ENCODE data around the gene RNF217.

DNA sequence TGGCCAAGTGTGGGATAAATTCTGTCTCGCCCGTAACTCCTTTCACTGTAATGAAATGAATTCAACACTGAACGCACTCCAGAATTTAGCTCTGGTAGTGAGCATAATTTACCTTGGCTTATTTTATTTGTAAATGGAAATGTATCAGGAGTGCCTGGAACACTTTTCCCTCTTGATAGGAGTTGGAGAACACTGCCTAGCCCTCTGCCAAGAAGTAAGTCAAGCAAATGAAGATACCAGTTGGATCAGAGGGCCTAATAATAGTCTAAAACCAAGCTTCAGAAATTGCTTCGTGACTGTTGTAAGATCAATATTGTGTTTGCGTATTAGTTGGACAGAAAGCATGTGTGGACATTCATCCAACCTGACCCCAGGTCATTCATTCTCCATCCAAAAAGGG, 126.7 kb downstream of the RNF217 start:
- TF ChIP-seq, protein P1, sequence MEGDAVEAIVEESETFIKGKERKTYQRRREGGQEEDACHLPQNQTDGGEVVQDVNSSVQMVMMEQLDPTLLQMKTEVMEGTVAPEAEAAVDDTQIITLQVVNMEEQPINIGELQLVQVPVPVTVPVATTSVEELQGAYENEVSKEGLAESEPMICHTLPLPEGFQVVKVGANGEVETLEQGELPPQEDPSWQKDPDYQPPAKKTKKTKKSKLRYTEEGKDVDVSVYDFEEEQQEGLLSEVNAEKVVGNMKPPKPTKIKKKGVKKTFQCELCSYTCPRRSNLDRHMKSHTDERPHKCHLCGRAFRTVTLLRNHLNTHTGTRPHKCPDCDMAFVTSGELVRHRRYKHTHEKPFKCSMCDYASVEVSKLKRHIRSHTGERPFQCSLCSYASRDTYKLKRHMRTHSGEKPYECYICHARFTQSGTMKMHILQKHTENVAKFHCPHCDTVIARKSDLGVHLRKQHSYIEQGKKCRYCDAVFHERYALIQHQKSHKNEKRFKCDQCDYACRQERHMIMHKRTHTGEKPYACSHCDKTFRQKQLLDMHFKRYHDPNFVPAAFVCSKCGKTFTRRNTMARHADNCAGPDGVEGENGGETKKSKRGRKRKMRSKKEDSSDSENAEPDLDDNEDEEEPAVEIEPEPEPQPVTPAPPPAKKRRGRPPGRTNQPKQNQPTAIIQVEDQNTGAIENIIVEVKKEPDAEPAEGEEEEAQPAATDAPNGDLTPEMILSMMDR (IDR thresholded peaks at IDR 0.05) = no peak
- TF ChIP-seq POLR2A (IDR thresholded peaks at IDR 0.05) (no peak), EP300 (IDR thresholded peaks at IDR 0.05) (no peak)
